OCI-LY7 (cell line): ENCODE results near the gene C9orf50. TPM values are rescaled to one million over a fixed set of nuclear protein-coding genes. Genes with fewer than 3 reads are reported as not detected.

ENCODE experiments used
- BruUV-seq: library from RNA; stranded (reverse); fragments of 400-500 nt; replicated peaks from 2 replicates; lab custom pipeline; 2021; lab: Mats Ljungman, UMichigan
- CTCF ChIA-PET: fragments of 300-600 bp; sonication (Branson Sonifier 250); formaldehyde crosslinking; loops from one replicate; lab custom pipeline; 2022; ENCODE audit warnings: antibody characterized with exemption; ENCODE audit not compliant: unreplicated experiment; lab: Charles Lee
- POLR2A ChIA-PET: fragments of 300-600 bp; sonication (Branson Sonifier 250); formaldehyde crosslinking; loops from one replicate; lab custom pipeline; 2022; ENCODE audit warnings: antibody characterized with exemption; lab: Charles Lee
- DNase-seq: peaks from one replicate; pipeline ENCODE4 v3.0.0-alpha.2; 2015; ENCODE audit warnings: low spot score
- H2AFZ ChIP-seq: fragments of 200-600 bp; sonication (generic), shearing (Covaris generic); 2 replicates; pipeline ENCODE4 v1.6.1; 2014; ENCODE audit warnings: mild to moderate bottlenecking, antibody characterized with exemption, low read length, moderate library complexity
- H3K27ac ChIP-seq: fragments of 200-600 bp; sonication (generic); 2 replicates; pipeline ENCODE4 v1.5.1; 2014; ENCODE audit warnings: mixed run types, low read depth, mild to moderate bottlenecking, moderate library complexity, low read length, inconsistent platforms; ENCODE audit not compliant: poor library complexity, severe bottlenecking
- H3K36me3 ChIP-seq: fragments of 200-600 bp; sonication (generic); 2 replicates; pipeline ENCODE4 v1.6.1; 2014; ENCODE audit warnings: mild to moderate bottlenecking, antibody characterized with exemption, low read length, moderate library complexity, mixed read lengths; ENCODE audit not compliant: insufficient read depth
- H3K4me1 ChIP-seq: fragments of 200-600 bp; sonication (generic); 2 replicates; pipeline ENCODE4 v1.5.1; 2014; ENCODE audit warnings: mild to moderate bottlenecking, low read length; ENCODE audit not compliant: insufficient read depth, poor library complexity, severe bottlenecking
- H3K4me2 ChIP-seq: fragments of 200-600 bp; sonication (generic); 2 replicates; pipeline ENCODE4 v1.6.1; 2014; ENCODE audit warnings: mild to moderate bottlenecking, low read length
- H3K4me3 ChIP-seq: fragments of 200-600 bp; sonication (generic); 2 replicates; pipeline ENCODE4 v1.5.1; 2014; ENCODE audit warnings: mild to moderate bottlenecking, low read depth, low read length; ENCODE audit not compliant: poor library complexity, severe bottlenecking
- H3K79me2 ChIP-seq: fragments of 200-600 bp; sonication (generic); 2 replicates; pipeline ENCODE4 v1.6.1; 2016; ENCODE audit warnings: low read depth, mild to moderate bottlenecking, low read length, moderate library complexity, mixed read lengths; ENCODE audit not compliant: insufficient read depth
- H3K9me2 ChIP-seq: fragments of 200-600 bp; sonication (generic); 2 replicates; pipeline ENCODE4 v1.6.1; 2016; ENCODE audit warnings: mild to moderate bottlenecking, low read length, mixed read lengths; ENCODE audit not compliant: insufficient read depth
- H3K9me3 ChIP-seq: fragments of 200-600 bp; sonication (generic); 2 replicates; pipeline ENCODE4 v1.6.1; 2014; ENCODE audit warnings: mild to moderate bottlenecking, mixed run types, low read length, mixed read lengths
- H4K20me1 ChIP-seq: fragments of 200-600 bp; sonication (generic); 2 replicates; pipeline ENCODE4 v1.6.1; 2014; ENCODE audit warnings: mild to moderate bottlenecking, antibody characterized with exemption, low read length, moderate library complexity, mixed read lengths; ENCODE audit not compliant: insufficient read depth
- CTCF ChIP-seq: fragments of 200-600 bp; sonication (generic); conservative IDR thresholded peaks from 2 replicates; pipeline ENCODE4 v1.5.1; 2014; ENCODE audit warnings: mild to moderate bottlenecking, antibody characterized with exemption, low read length, moderate library complexity, mixed read lengths
- EZH2phosphoT487 ChIP-seq: fragments of 200-600 bp; sonication (generic); IDR thresholded peaks from 2 replicates; pipeline ENCODE4 v1.6.1; 2018; ENCODE audit warnings: low read depth, borderline replicate concordance, mild to moderate bottlenecking, mixed run types, antibody characterized with exemption, low read length, moderate library complexity, mixed read lengths
- intact Hi-C: fragments of 100-400 bp; cut with micrococcal nuclease; formaldehyde crosslinking; loops from one replicate; pipeline ENCODE4 v1.10.0; 2022; ENCODE audit not compliant: unreplicated experiment
- total RNA-seq, 2 experiments: library from RNA; depleted of rRNA in 1 of 2; stranded (reverse); fragments of >200 nt in 1 of 2; shearing (Covaris generic) in 1 of 2; gene quantifications; 2 replicates each; pipeline ENCODE4 v1.2.3, GENCODE V29; 2014 to 2022

Gene C9orf50
- total RNA-seq, 2 experiments from 2014 or later: not detected

- Histone ChIP-seq H4K20me1 (no peaks in the 10 kb centered on the region), H3K9me3 (no peaks in the 10 kb centered on the region), H3K36me3 (no peaks in the 10 kb centered on the region), H3K4me2 (no peak overlapping the region), H3K27ac (no peak overlapping the region), H2AFZ (no peak overlapping the region), H3K4me3 (no peak overlapping the region), H3K9me2 (no peaks in the 10 kb centered on the region), H3K79me2 (no peaks in the 10 kb centered on the region), H3K4me1 (peaks cover 15% of the 10 kb centered on the region)
- DNase-seq: no peak
- no TSS peak for BruUV-seq
- POLR2A ChIA-PET: no interaction called here
- CTCF ChIA-PET: no interaction called here
- intact Hi-C loops: no loop called here
- TF ChIP-seq CTCF: no peak
- TF ChIP-seq EZH2phosphoT487: no peak
Measured at GRCh38 chr9:129575818-129576217, 45.1 kb downstream of the C9orf50 start.

- Histone ChIP-seq H4K20me1 (no peaks in the 10 kb centered on the region), H3K36me3 (no peaks in the 10 kb centered on the region), H3K9me2 (no peaks in the 10 kb centered on the region), H3K9me3 (no peaks in the 10 kb centered on the region), H3K27ac (no peak overlapping the region), H3K79me2 (no peaks in the 10 kb centered on the region), H3K4me1 (peaks cover 7% of the 10 kb centered on the region), H2AFZ (no peak overlapping the region), H3K4me3 (no peak overlapping the region), H3K4me2 (no peak overlapping the region)
- CTCF ChIA-PET: interaction anchor here (1.1 kb wide), 1 partner anchor 11 kb away, joined by 3 read pairs; no protein-coding TSS in a partner anchor
- DNase-seq: no peak
- BruUV-seq: no TSS peak
- intact Hi-C loops: no loop called here
- POLR2A ChIA-PET: no interaction called here
- no peak for TF ChIP-seq EZH2phosphoT487
- TF ChIP-seq CTCF: no peak
Measured at GRCh38 chr9:129574911-129575585, 45.9 kb downstream of the C9orf50 start.

GRCh38 chr9:129573977-129574376, 46.9 kb downstream of the C9orf50 start:
- no peak overlapping the region for H3K27ac ChIP-seq
- H4K20me1 ChIP-seq: no peaks in the 10 kb centered on the region
- CTCF ChIA-PET: no interaction called here
- H3K36me3 ChIP-seq: no peaks in the 10 kb centered on the region
- no peak for DNase-seq
- no peak overlapping the region for H2AFZ ChIP-seq
- no peak for TF ChIP-seq EZH2phosphoT487
- TF ChIP-seq CTCF: no peak
- H3K4me2 ChIP-seq: no peak overlapping the region
- intact Hi-C loops: no loop called here
- H3K4me3 ChIP-seq: no peak overlapping the region
- no TSS peak for BruUV-seq
- POLR2A ChIA-PET: no interaction called here
- H3K9me3 ChIP-seq: no peaks in the 10 kb centered on the region
- H3K79me2 ChIP-seq: no peaks in the 10 kb centered on the region
- no peaks in the 10 kb centered on the region for H3K9me2 ChIP-seq
- no peaks in the 10 kb centered on the region for H3K4me1 ChIP-seq
